DND-41 (cell line): ENCODE measurements around the gene CALN1.

Experiments
- EZH2 ChIP-seq: IDR thresholded peaks from 3 replicates; pipeline ENCODE4 v1.6.1; 2012; ENCODE audit warnings: borderline replicate concordance, low read depth, mild to moderate bottlenecking, moderate library complexity, low read length, inconsistent platforms; ENCODE audit not compliant: severe bottlenecking
- TF ChIP-seq, protein P1 (sequence below): IDR thresholded peaks from 2 replicates; pipeline ENCODE4 v1.5.1; 2012; ENCODE audit warnings: borderline replicate concordance, low read length, moderate library complexity, mild to moderate bottlenecking; ENCODE audit not compliant: poor library complexity, severe bottlenecking; ENCODE audit errors: extremely low read depth

DNA sequence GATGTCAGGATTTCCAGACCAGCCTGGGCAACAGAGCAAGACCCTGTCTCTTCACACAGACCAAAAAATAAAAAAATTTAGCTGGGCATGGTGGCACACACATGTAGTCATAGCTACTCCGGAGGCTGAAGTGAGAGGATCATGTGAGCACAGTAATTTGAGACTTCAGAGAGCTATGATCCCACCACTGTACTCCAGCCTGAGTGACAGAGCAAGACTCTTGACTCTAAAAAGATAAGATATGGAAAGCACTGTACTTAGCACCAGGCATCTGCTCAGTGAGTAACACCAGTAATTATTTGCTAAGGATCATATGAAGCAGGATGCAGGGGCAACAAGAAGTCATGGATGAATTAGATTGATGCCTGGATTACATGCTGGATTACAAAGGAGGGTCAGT is 128.8 kb downstream of the CALN1 start:
- TF ChIP-seq, protein P1, sequence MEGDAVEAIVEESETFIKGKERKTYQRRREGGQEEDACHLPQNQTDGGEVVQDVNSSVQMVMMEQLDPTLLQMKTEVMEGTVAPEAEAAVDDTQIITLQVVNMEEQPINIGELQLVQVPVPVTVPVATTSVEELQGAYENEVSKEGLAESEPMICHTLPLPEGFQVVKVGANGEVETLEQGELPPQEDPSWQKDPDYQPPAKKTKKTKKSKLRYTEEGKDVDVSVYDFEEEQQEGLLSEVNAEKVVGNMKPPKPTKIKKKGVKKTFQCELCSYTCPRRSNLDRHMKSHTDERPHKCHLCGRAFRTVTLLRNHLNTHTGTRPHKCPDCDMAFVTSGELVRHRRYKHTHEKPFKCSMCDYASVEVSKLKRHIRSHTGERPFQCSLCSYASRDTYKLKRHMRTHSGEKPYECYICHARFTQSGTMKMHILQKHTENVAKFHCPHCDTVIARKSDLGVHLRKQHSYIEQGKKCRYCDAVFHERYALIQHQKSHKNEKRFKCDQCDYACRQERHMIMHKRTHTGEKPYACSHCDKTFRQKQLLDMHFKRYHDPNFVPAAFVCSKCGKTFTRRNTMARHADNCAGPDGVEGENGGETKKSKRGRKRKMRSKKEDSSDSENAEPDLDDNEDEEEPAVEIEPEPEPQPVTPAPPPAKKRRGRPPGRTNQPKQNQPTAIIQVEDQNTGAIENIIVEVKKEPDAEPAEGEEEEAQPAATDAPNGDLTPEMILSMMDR, result no peak
- no peak for TF ChIP-seq EZH2
